ENCODE results near the gene IL25.

- no peak for TF ChIP-seq RBBP5 (IDR thresholded peaks at IDR 0.05; ENCODE audit: borderline replicate concordance, low read depth, low read length)
- TF ChIP-seq TCF12 (IDR thresholded peaks at IDR 0.05; ENCODE audit: low read depth, low read length) = no peak
- TF ChIP-seq POLR2A (IDR thresholded peaks at IDR 0.05; ENCODE audit: control extremely low read depth in 1 of 2, low read depth in 2 of 2, low read length in 2 of 2) = no peak
- TF ChIP-seq SUZ12 (IDR thresholded peaks at IDR 0.05; ENCODE audit: low read length) = no peak
- TF ChIP-seq ATF2 (IDR thresholded peaks at IDR 0.05; ENCODE audit: low read length) = no peak
- TF ChIP-seq CTCF (IDR thresholded peaks at IDR 0.05; ENCODE audit: control extremely low read depth in 1 of 3, insufficient read depth in 1 of 3, low read depth in 1 of 3, low read length in 3 of 3) = no peak
- no peak for TF ChIP-seq EZH2 (IDR thresholded peaks at IDR 0.05; ENCODE audit: low read depth, low read length, severe bottlenecking)
- no peak for TF ChIP-seq JUN (IDR thresholded peaks at IDR 0.05; ENCODE audit: low read depth, low read length)
- TF ChIP-seq MAFK (IDR thresholded peaks at IDR 0.05; ENCODE audit: low read depth, low read length) = no peak
- TF ChIP-seq CEBPB (IDR thresholded peaks at IDR 0.05; ENCODE audit: low read depth, low read length) = no peak
- no peak for TF ChIP-seq CHD7 (IDR thresholded peaks at IDR 0.05; ENCODE audit: insufficient replicate concordance, low read length)
- TF ChIP-seq CHD2 (IDR thresholded peaks at IDR 0.05; ENCODE audit: low read length) = no peak
- TF ChIP-seq GTF2F1 (IDR thresholded peaks at IDR 0.05; ENCODE audit: borderline replicate concordance, low read depth, low read length) = no peak
These were observed 4.6 kb downstream of the IL25 start for GRCh38 chr14:23377198-23377550.

Measured in H1 (cell line).